CD4-positive, alpha-beta T cell treated with Interleukin-15 for 1 hour (primary cell): ENCODE results near the gene TBC1D3E.
"Not testable (repeated sequence)": the region's sequence is repeated elsewhere in the genome, so short reads cannot be mapped to it uniquely, and the experiment has no call there.

Experiments
- DNase-seq: peaks from one replicate; pipeline ENCODE4 v3.0.0-alpha.2; 2020

The TBC1D3E gene

DNA sequence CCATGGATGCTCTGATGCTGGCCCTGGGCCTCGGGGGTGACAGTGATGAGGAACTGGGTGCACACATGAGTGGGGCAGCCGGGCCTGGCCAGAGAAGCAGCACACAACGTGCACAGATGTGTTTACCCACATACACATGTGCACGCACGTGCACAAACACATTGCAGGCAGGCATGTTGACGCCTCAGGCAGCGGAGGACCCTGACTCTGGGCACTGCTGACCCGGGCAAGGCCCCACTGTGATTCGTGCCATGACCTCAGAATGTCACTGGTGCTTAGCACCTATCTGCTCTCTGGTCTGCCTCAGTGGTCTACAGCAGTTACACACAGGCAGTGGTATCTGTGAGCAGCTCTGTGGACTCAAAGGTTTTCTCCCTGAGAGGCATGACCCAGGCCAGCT lies at the start of gene TBC1D3E:
TSS of gene TBC1D3E (plus strand) at position 301 of the 400 bp plus-strand sequence. CDS start 1,545 bp downstream, outside the sequence.
- DNase-seq, result not testable (repeated sequence)

DNA sequence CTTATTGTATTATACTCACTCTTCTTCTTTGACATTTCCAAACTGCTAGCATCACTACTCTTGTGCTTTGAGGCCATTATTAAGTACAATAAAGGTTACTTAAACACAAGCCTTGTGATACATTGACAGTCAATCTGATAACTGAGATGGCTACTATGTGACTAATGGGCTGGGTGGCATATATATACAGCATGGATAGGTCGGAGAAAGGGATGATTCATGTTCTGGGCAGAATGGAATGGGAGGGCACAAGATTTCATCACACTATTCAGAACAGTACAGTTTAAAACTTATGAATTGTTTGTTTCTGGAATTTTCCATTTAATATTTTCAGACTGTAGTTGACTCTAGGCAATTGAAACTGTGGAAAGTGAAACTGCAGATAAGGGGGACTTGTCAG lies 40.4 kb upstream of the TBC1D3E start:
- DNase-seq, result not testable (repeated sequence)

GRCh38 chr17:38088120-38088519 lies 39.6 kb upstream of the TBC1D3E start:
- DNase-seq, result not testable (repeated sequence)

GRCh38 chr17:38094059-38094694 lies 33.6 kb upstream of the TBC1D3E start:
- DNase-seq, result not testable (repeated sequence)

DNA sequence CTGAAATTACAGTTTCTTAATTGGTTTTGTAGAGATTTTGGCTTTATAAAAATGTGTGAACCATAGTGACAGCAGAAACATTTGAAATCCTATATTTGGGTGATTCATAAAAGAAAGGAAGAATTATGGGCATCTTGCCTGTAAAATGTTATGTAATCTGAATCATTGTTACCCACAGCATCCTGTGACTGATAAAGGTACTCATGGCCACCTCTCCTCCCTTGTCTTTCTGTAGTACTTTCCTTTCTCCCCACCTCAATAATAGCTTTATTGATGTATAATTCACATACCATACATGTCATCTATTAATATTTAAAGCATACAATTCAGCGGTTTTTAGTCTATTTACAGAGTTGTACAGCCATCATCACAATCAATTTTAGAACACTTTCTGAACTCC lies 28.5 kb upstream of the TBC1D3E start:
- DNase-seq, result not testable (repeated sequence)

- not testable (repeated sequence) for DNase-seq
Observed at GRCh38 chr17:38119829-38120228, 7.9 kb upstream of the TBC1D3E start.

DNA sequence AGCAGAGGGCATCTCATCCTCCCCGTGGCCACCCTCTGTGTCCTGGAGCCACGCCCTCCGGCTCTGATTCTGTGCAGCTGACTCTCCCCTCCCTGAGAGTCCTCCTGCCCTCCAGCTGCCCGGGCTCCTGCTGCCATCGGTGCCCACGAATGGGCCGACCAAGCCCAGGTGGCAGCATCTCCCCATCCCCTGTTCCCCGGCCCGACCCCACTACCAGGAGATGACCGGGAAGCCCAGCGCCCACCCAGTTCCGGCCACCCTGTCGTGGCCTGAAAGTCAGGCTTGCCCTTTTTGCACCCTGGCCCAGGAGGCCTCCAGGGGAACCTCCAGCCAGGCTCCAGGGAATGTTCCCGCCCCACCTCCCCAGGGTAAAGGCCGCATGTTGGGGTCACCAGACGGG lies 7.1 kb downstream of the TBC1D3E start:
- DNase-seq, result not testable (repeated sequence)
